Activated naive CD4-positive, alpha-beta T cell treated with anti-CD3 and anti-CD28 coated beads, Interleukin-2, amount 10 ng/mL, durations not matched to agents 7 days and 5 days (primary cell): ENCODE data around the gene MARK3.
A peak's percentile ranks its signal among the peaks of the same experiment; 100 is the strongest.

Source experiments
- CTCF ChIA-PET: fragments of 350-600 bp; sonication (Branson Sonifier 250); formaldehyde crosslinking; loops from one replicate; lab custom pipeline; 2021; ENCODE audit warnings: antibody characterized with exemption; lab: Charles Lee
- DNase-seq: peaks from one replicate; pipeline ENCODE4 v3.0.0-alpha.2; 2020
- H3K27ac Mint-ChIP-seq: one replicate; pipeline ENCODE4 v1.8.0; 2021; ENCODE audit warnings: mild to moderate bottlenecking, moderate library complexity, mixed read lengths
- H3K27me3 Mint-ChIP-seq: one replicate; pipeline ENCODE4 v1.8.0; 2021; ENCODE audit warnings: mild to moderate bottlenecking, mixed read lengths
- H3K36me3 Mint-ChIP-seq: one replicate; pipeline ENCODE4 v1.8.0; 2021; ENCODE audit warnings: mixed read lengths
- H3K4me1 Mint-ChIP-seq: one replicate; pipeline ENCODE4 v1.8.0; 2021; ENCODE audit warnings: mixed read lengths
- H3K4me3 Mint-ChIP-seq: one replicate; pipeline ENCODE4 v1.8.0; 2021; ENCODE audit warnings: mild to moderate bottlenecking, moderate library complexity, mixed read lengths
- H3K9me3 Mint-ChIP-seq: one replicate; pipeline ENCODE4 v1.8.0; 2021; ENCODE audit warnings: mixed read lengths

Gene MARK3

DNA sequence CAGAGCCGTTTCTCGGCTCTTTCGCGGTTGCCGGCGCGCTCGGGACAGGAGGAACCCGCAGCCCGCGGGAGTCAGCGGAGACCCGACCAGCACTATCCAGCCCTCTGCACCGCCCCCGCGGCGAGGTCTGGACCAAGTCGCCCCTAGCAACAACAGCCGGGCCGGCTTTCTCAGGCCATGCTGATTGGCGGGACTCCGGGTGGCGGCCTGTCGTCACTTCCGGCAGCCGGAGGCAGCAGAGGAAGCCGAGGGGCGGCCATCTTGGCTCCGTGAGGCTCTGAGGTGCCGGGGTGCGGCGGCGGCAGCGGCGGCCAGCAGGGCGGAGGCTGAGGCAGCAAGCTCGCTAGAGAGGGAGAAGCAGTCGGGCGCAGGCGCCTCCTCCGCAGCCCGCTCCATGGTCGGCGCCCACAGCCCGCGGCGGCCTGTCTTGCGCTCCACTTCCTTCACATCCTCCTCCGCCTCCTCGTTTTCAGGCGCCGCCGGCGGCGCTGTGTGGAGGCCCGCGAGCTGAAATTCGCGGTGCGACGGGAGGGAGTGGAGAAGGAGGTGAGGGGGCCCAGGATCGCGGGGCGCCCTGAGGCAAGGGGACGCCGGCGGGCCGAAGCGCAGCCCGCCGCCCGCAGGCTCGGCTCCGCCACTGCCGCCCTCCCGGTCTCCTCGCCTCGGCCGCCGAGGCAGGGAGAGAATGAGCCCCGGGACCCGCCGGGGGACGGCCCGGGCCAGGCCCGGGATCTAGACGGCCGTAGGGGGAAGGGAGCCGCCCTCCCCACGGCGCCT lies at the start of gene MARK3:
MARK3 (plus strand) TSS at position 264 of the 777 bp plus-strand sequence. CDS start 615 bp downstream, outside the sequence.
- Mint-ChIP-seq H3K9me3 (no peaks in the 10 kb centered on the region), H3K27me3 (peaks cover 21% of the 10 kb centered on the region), H3K27ac (peak within 1 kb of the TSS; percentile 98), H3K36me3 (peaks cover 18% of the 10 kb centered on the region), H3K4me3 (peak within 1 kb of the TSS; percentile 93), H3K4me1 (peaks cover 42% of the 10 kb centered on the region)
- CTCF ChIA-PET: interaction anchor here (1.0 kb wide), 1 partner anchor 8 kb away, joined by 4 read pairs; no protein-coding TSS in a partner anchor
- peak; percentile 98 for DNase-seq

- peaks cover 5% of the 10 kb centered on the region for H3K27me3 Mint-ChIP-seq
- no peaks in the 10 kb centered on the region for H3K9me3 Mint-ChIP-seq
- DNase-seq: no peak
- peaks cover 46% of the 10 kb centered on the region for H3K4me1 Mint-ChIP-seq
- peak overlapping the region; percentile 84 for H3K27ac Mint-ChIP-seq
- peak overlapping the region; percentile 96 for H3K4me3 Mint-ChIP-seq
- H3K36me3 Mint-ChIP-seq: peaks cover 64% of the 10 kb centered on the region
- CTCF ChIA-PET: interaction anchor here (0.6 to 3.0 kb wide), 4 partner anchors 18 to 551 kb away, joined by 4 to 9 read pairs (median 6); no protein-coding TSS in a partner anchor
These were observed 49.0 kb upstream of the MARK3 start for GRCh38 chr14:103336191-103336590.

- Mint-ChIP-seq H3K4me3 (no peak overlapping the region), H3K4me1 (peaks cover 42% of the 10 kb centered on the region)
These were observed 47.4 kb upstream of the MARK3 start for GRCh38 chr14:103337794-103338193.

GRCh38 chr14:103339561-103339960 lies 45.7 kb upstream of the MARK3 start:
- H3K36me3 Mint-ChIP-seq: peaks cover 90% of the 10 kb centered on the region
- no peak for DNase-seq
- H3K27ac Mint-ChIP-seq: no peak overlapping the region
- CTCF ChIA-PET: interaction anchor here (0.8 kb wide), 1 partner anchor 24 kb away, joined by 3 read pairs; no protein-coding TSS in a partner anchor
- no peaks in the 10 kb centered on the region for H3K9me3 Mint-ChIP-seq
- no peaks in the 10 kb centered on the region for H3K27me3 Mint-ChIP-seq
- peaks cover 39% of the 10 kb centered on the region for H3K4me1 Mint-ChIP-seq
- H3K4me3 Mint-ChIP-seq: no peak overlapping the region

More at GRCh38 chr14:103337794-103338193, 47.4 kb upstream of the MARK3 start:
- no peak for DNase-seq
- peaks cover 78% of the 10 kb centered on the region for H3K36me3 Mint-ChIP-seq
- H3K27ac Mint-ChIP-seq: no peak overlapping the region
- CTCF ChIA-PET: interaction anchor here (3.0 kb wide), 1 partner anchor 53 kb away, joined by 9 read pairs; no protein-coding TSS in a partner anchor
- H3K27me3 Mint-ChIP-seq: peaks cover 5% of the 10 kb centered on the region
- no peaks in the 10 kb centered on the region for H3K9me3 Mint-ChIP-seq

GRCh38 chr14:103340480-103341212 lies 44.6 kb upstream of the MARK3 start:
- Mint-ChIP-seq H3K4me1 (peaks cover 35% of the 10 kb centered on the region), H3K9me3 (no peaks in the 10 kb centered on the region), H3K4me3 (no peak overlapping the region), H3K27me3 (no peaks in the 10 kb centered on the region), H3K27ac (peak overlapping the region; percentile 4), H3K36me3 (peaks cover 87% of the 10 kb centered on the region)
- DNase-seq: no peak
- CTCF ChIA-PET: interaction anchor here (0.7 to 0.8 kb wide), 2 partner anchors 23 to 53 kb away, joined by 3 read pairs; no protein-coding TSS in a partner anchor

DNA sequence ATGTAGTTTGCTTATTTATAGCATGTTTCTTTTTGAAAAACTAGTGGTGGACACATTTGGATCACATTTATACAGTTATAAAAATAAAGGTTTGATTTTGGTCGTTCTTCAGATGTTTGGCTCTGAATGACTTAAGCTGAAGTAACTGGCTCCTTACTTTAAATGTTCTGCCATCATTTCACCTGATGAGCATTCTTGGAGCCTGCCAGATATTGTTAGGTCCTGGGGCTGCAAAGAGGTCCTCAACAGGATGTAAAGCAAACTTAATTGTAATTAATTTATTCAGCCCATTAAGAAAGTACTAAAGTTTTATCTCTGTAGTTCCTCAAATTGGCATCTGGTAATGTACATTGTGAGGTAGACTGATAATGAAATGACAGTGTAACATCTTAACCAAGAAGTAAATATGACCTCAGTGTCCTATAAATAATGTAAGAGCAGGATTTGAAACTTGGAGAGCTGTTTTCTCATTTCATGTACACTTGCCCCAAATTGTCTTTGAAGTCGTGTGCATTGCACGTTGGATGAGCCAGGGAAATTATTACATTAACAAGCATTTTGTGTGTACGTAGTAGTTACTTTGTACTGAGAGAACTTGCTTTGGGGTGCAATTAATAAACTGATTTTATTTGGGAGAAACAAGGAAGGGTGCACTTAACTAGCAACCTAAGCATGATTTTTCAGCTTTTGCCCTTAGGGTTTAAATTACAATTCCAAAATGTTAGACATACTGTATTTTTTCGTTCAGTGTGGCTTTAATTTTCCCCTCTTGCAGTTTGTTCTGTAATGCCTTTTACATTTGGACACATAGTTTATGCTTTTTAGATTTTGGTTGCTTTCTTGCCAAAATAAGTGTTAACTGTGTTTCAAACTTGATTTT lies 43.7 kb upstream of the MARK3 start:
- Mint-ChIP-seq H3K36me3 (peaks cover 78% of the 10 kb centered on the region), H3K27ac (no peak overlapping the region), H3K4me1 (peaks cover 26% of the 10 kb centered on the region), H3K27me3 (no peaks in the 10 kb centered on the region), H3K9me3 (no peaks in the 10 kb centered on the region), H3K4me3 (no peak overlapping the region)
- DNase-seq: no peak
- CTCF ChIA-PET: interaction anchor here (0.7 kb wide), 1 partner anchor 52 kb away, joined by 3 read pairs; no protein-coding TSS in a partner anchor

DNA sequence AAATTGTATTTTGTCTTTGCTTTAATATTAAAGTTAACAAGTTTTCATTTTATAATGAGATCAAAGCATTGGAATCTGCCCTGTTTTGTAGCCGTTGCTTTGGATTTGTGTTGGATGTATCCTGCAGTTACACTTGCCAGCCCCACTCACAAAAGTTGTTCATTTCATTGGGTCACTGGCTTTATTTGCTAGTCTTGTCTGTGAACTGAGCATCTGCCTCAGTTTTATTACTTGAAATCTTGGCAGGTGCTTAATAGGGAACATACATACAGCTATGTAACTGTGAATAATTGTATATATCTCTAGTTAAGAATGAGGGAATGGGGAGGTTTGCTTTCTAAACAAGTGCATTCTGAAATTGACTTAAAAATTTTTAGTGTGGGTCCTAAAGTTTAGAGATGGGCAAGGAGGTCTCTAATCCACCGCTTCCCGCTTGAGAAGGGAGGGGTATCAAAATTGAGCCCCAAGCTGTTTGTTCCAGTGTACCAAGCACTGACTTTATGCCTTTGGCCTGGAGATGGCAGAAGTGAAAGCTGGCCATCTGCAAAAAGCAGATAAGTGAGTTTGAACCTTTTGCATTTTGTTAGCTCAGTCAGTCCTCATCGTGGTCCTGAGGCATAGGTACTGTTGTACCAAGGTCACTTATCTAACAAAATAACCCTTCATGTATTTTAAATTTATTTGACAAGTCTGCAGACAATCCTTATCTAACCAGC lies 41.9 kb upstream of the MARK3 start:
- H3K27me3 Mint-ChIP-seq: no peaks in the 10 kb centered on the region
- H3K9me3 Mint-ChIP-seq: no peaks in the 10 kb centered on the region
- no peak overlapping the region for H3K27ac Mint-ChIP-seq
- H3K4me1 Mint-ChIP-seq: peaks cover 9% of the 10 kb centered on the region
- H3K36me3 Mint-ChIP-seq: peaks cover 60% of the 10 kb centered on the region
- CTCF ChIA-PET: interaction anchor here (2.0 kb wide), 1 partner anchor 48 kb away, joined by 10 read pairs; no protein-coding TSS in a partner anchor
- no peak for DNase-seq
- no peak overlapping the region for H3K4me3 Mint-ChIP-seq

DNA sequence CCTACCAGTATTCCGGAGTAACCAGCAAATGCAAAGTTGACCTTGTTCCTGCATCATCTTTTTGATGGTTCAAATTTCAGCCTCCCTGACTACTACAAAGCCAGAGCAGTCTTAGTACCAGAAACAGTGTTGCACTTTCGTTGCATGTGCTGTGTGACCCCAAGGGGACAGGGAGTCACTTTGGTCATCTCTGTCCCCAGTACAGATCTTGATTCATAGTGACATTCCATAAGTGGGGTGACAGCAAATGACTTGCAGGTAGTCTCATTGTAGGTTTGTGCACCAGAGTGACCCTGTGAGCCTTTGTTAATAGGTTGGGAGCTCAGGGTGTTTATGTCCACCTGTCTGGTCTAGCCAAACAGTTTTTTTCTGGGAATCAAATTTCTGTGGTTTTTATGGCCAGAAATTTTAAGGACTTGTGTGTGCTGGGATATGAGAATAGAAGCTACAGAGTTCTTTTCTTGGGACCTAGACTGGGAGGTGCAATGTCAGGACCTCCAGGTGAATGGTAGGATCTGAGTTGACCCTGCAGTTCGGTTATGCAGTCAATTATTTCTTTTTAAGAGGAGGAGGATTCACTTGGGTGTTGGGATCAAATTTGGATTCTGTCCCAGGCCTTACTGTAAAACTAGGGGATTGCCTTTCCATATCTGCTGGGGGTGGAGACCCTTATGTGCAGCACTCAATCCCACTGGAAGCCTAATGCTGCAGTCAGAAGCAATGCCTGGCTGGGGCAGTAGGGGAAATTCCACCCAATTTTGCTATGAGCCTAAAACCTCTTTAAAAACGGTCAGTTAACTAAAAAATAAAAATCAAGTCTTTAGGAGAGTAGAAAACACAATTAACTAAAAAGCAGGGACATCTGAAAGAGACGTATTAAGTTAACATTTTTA lies 41.1 kb upstream of the MARK3 start:
- Mint-ChIP-seq H3K9me3 (no peaks in the 10 kb centered on the region), H3K4me3 (no peak overlapping the region), H3K4me1 (peaks cover 6% of the 10 kb centered on the region), H3K27me3 (no peaks in the 10 kb centered on the region), H3K27ac (no peak overlapping the region), H3K36me3 (peaks cover 52% of the 10 kb centered on the region)
- DNase-seq: no peak
- CTCF ChIA-PET: interaction anchor here (2.0 kb wide), 1 partner anchor 47 kb away, joined by 10 read pairs; no protein-coding TSS in a partner anchor

- no peaks in the 10 kb centered on the region for H3K4me1 Mint-ChIP-seq
- H3K4me3 Mint-ChIP-seq: no peak overlapping the region
- no peak overlapping the region for H3K27ac Mint-ChIP-seq
- DNase-seq: no peak
- H3K27me3 Mint-ChIP-seq: peaks cover 9% of the 10 kb centered on the region
- no peaks in the 10 kb centered on the region for H3K9me3 Mint-ChIP-seq
- CTCF ChIA-PET: interaction anchor here (0.7 kb wide), 1 partner anchor 100 kb away, joined by 4 read pairs; no protein-coding TSS in a partner anchor
- H3K36me3 Mint-ChIP-seq: peaks cover 32% of the 10 kb centered on the region
These were observed 38.9 kb upstream of the MARK3 start for GRCh38 chr14:103346286-103346685.

DNA sequence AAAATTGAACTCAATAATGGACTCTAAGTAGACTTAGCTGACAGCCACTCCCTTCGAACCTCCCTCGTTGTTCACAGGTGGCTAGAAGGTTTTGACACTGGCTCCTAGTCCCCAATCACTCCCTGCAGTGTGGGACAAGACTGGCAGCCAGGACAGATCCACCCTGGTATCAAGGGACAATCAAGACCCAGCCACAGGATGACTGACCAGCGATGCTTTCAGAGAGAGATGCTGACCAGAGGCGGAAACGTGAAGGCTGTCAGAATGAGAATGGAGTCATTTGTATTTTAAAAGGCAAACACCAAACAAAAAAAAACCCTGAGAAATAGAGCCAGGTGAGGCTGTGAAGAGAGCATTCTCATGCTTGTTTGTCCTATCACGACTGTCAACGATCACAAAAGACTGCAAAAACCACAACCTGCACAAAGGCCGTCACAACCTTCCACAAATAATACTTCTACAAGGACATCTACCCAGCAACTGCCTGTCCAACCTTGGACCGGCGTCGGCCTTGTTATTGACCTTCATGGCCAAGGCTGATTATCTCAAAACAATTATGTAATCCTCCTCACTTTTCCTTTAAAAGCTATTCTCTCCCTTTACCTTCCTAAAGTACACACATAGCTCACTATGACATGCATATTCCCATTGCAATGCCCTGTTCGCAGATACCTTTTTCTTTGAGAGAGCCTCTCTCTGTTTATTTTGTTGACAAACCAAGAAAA lies 38.0 kb upstream of the MARK3 start:
- H3K4me1 Mint-ChIP-seq: no peaks in the 10 kb centered on the region
- no peaks in the 10 kb centered on the region for H3K9me3 Mint-ChIP-seq
- peaks cover 23% of the 10 kb centered on the region for H3K36me3 Mint-ChIP-seq
- no peak for DNase-seq
- no peak overlapping the region for H3K27ac Mint-ChIP-seq
- H3K27me3 Mint-ChIP-seq: peaks cover 12% of the 10 kb centered on the region
- CTCF ChIA-PET: no interaction called here
- H3K4me3 Mint-ChIP-seq: no peak overlapping the region

DNA sequence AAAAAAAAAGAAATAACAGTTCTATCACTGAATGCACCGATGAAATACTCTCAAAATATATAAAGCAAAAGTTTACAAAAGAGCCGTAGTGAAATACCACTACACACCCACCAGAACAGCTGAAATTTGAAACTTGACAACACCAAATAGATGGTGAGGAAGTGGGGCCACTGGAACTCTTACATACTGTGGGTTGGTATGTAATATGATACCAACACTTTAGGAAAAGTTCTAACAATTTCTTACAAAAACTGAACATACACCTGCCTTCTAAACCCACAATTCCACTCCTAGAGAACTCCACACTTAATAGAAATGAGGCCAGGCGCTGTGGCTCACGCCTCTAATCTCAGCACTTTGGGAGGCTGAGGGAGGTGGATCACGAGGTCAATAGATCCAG lies 37.1 kb upstream of the MARK3 start:
- CTCF ChIA-PET: no interaction called here
- no peaks in the 10 kb centered on the region for H3K9me3 Mint-ChIP-seq
- no peaks in the 10 kb centered on the region for H3K4me1 Mint-ChIP-seq
- H3K4me3 Mint-ChIP-seq: no peak overlapping the region
- H3K27ac Mint-ChIP-seq: no peak overlapping the region
- peaks cover 17% of the 10 kb centered on the region for H3K36me3 Mint-ChIP-seq
- peaks cover 19% of the 10 kb centered on the region for H3K27me3 Mint-ChIP-seq
- no peak for DNase-seq

DNA sequence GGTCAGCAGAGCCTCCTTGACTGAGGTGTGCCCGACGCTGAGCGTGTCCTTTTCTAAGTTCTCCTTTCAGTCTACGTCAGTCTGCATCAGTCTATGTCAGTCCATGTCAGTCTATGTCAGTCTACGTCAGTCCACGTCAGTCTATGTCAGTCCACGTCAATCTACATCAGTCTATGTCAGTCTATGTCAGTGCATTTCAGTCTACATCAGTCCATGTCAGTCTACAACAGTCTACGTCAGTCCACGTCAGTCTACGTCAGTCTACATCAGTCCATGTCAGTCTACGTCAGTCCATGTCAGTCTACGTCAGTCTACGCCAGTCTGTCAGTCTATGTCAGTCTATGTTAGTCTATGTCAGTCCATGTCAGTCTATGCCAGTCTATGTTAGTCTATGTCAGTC lies 35.2 kb upstream of the MARK3 start:
- H3K4me1 Mint-ChIP-seq: no peaks in the 10 kb centered on the region
- H3K27me3 Mint-ChIP-seq: peaks cover 27% of the 10 kb centered on the region
- H3K36me3 Mint-ChIP-seq: peaks cover under 1% of the 10 kb centered on the region
- no peak overlapping the region for H3K4me3 Mint-ChIP-seq
- H3K9me3 Mint-ChIP-seq: no peaks in the 10 kb centered on the region
- CTCF ChIA-PET: no interaction called here
- no peak overlapping the region for H3K27ac Mint-ChIP-seq
- no peak for DNase-seq
